ACC112 (cell line): ENCODE measurements around the gene YBX3.
A peak's percentile ranks its signal among the peaks of the same experiment; 100 is the strongest.
"Not testable (repeated sequence)": the region's sequence is repeated elsewhere in the genome, so short reads cannot be mapped to it uniquely, and the experiment has no call there.

Experiments used
- H2AFZ ChIP-seq: fragments of 200-600 bp; sonication (generic); one replicate; pipeline ENCODE4 v1.6.0; 2017; ENCODE audit warnings: antibody characterized with exemption, low read length; ENCODE audit not compliant: unreplicated experiment
- H3K27ac ChIP-seq: fragments of 200-600 bp; sonication (generic); 2 replicates; pipeline ENCODE4 v1.5.1; 2014; ENCODE audit warnings: low read depth, mild to moderate bottlenecking, antibody characterized with exemption, low read length, moderate library complexity
- H3K27me3 ChIP-seq: fragments of 200-600 bp; sonication (generic); 2 replicates; pipeline ENCODE4 v1.6.1; 2014; ENCODE audit warnings: mild to moderate bottlenecking, antibody characterized with exemption, low read length, moderate library complexity, mixed read lengths; ENCODE audit not compliant: insufficient read depth
- H3K36me3 ChIP-seq: fragments of 200-600 bp; sonication (generic); 2 replicates; pipeline ENCODE4 v1.6.1; 2016; ENCODE audit warnings: mild to moderate bottlenecking, antibody characterized with exemption, low read length, moderate library complexity, mixed read lengths; ENCODE audit not compliant: insufficient read depth
- H3K4me1 ChIP-seq: fragments of 200-600 bp; sonication (generic); one replicate; pipeline ENCODE4 v1.6.1; 2016; ENCODE audit warnings: low read length, mixed read lengths; ENCODE audit not compliant: insufficient read depth, unreplicated experiment, control insufficient read depth
- H3K4me3 ChIP-seq: fragments of 200-600 bp; sonication (generic); 2 replicates; pipeline ENCODE4 v1.5.1; 2014; ENCODE audit warnings: mild to moderate bottlenecking, low read depth, low read length
- H3K79me2 ChIP-seq: fragments of 200-600 bp; sonication (generic); one replicate; pipeline ENCODE4 v1.6.0; 2016; ENCODE audit warnings: low read length; ENCODE audit not compliant: control insufficient read depth, unreplicated experiment, insufficient read depth

Gene YBX3

GRCh38 chr12:10722905-10723746, at the start of gene YBX3:
YBX3 (minus strand) TSS chr12:10723323; CDS start chr12:10723111, 212 bp downstream.
- peak within 1 kb of the TSS; percentile 89 for H3K4me3 ChIP-seq
- H3K27ac ChIP-seq, result peak within 1 kb of the TSS; percentile 99
- peaks cover 8% of the 10 kb centered on the region; the same call in 1 of the 2 replicates for H3K36me3 ChIP-seq
- no peaks in the 10 kb centered on the region for H3K27me3 ChIP-seq
- peak within 1 kb of the TSS; percentile 19 for H2AFZ ChIP-seq
- H3K79me2 ChIP-seq, result peaks cover 46% of the 10 kb centered on the region
- H3K4me1 ChIP-seq, result peaks cover 39% of the 10 kb centered on the region

- no peak overlapping the region for H3K4me3 ChIP-seq
- no peaks in the 10 kb centered on the region for H3K79me2 ChIP-seq
- H2AFZ ChIP-seq, result no peak overlapping the region
- H3K36me3 ChIP-seq, result no peaks in the 10 kb centered on the region
- H3K27ac ChIP-seq, result no peak overlapping the region
- H3K4me1 ChIP-seq, result no peaks in the 10 kb centered on the region
- H3K27me3 ChIP-seq, result peaks cover 80% of the 10 kb centered on the region
These were observed 48.1 kb upstream of the YBX3 start for GRCh38 chr12:10771132-10771733.

- H3K79me2 ChIP-seq, result no peaks in the 10 kb centered on the region
- H3K27ac ChIP-seq, result no peak overlapping the region
- no peak overlapping the region for H2AFZ ChIP-seq
- no peaks in the 10 kb centered on the region for H3K4me1 ChIP-seq
- no peaks in the 10 kb centered on the region for H3K36me3 ChIP-seq
- peaks cover 46% of the 10 kb centered on the region for H3K27me3 ChIP-seq
- H3K4me3 ChIP-seq, result no peak overlapping the region
These were observed 36.5 kb upstream of the YBX3 start for GRCh38 chr12:10759657-10760056.

- Histone ChIP-seq H3K4me1 (no peaks in the 10 kb centered on the region), H3K4me3 (no peak overlapping the region), H2AFZ (no peak overlapping the region), H3K27me3 (peaks cover 27% of the 10 kb centered on the region), H3K27ac (no peak overlapping the region), H3K79me2 (no peaks in the 10 kb centered on the region), H3K36me3 (no peaks in the 10 kb centered on the region)
These were observed 33.1 kb upstream of the YBX3 start for GRCh38 chr12:10756194-10756593.

- Histone ChIP-seq H3K27me3 (peaks cover 10% of the 10 kb centered on the region), H3K36me3 (no peaks in the 10 kb centered on the region), H3K79me2 (no peaks in the 10 kb centered on the region), H2AFZ (no peak overlapping the region), H3K4me1 (peaks cover 5% of the 10 kb centered on the region), H3K27ac (no peak overlapping the region), H3K4me3 (no peak overlapping the region)
These were observed 29.9 kb upstream of the YBX3 start for GRCh38 chr12:10753059-10753458.

- Histone ChIP-seq H3K4me3 (peak overlapping the region; percentile 6; the same call in 1 of the 2 replicates), H3K27ac (no peak overlapping the region), H3K36me3 (no peaks in the 10 kb centered on the region), H3K27me3 (peaks cover 3% of the 10 kb centered on the region; the same call in 1 of the 2 replicates), H3K4me1 (peaks cover 5% of the 10 kb centered on the region), H2AFZ (no peak overlapping the region), H3K79me2 (no peaks in the 10 kb centered on the region)
These were observed 27.2 kb upstream of the YBX3 start for GRCh38 chr12:10750385-10750727.

GRCh38 chr12:10749700-10750384, 26.7 kb upstream of the YBX3 start:
- Histone ChIP-seq H2AFZ (peak overlapping the region; percentile 64), H3K4me1 (peaks cover 5% of the 10 kb centered on the region)

GRCh38 chr12:10747730-10748129, 24.6 kb upstream of the YBX3 start:
- H2AFZ ChIP-seq, result no peak overlapping the region
- no peaks in the 10 kb centered on the region for H3K36me3 ChIP-seq
- H3K4me3 ChIP-seq, result no peak overlapping the region
- H3K27ac ChIP-seq, result no peak overlapping the region
- H3K27me3 ChIP-seq, result peaks cover 8% of the 10 kb centered on the region
- peaks cover 5% of the 10 kb centered on the region for H3K4me1 ChIP-seq
- H3K79me2 ChIP-seq, result no peaks in the 10 kb centered on the region

More at GRCh38 chr12:10749700-10750384, 26.7 kb upstream of the YBX3 start:
- Histone ChIP-seq H3K27ac (peak overlapping the region; percentile 53; the same call in 1 of the 2 replicates), H3K4me3 (peak overlapping the region; percentile 64), H3K79me2 (no peaks in the 10 kb centered on the region), H3K36me3 (no peaks in the 10 kb centered on the region), H3K27me3 (peaks cover 3% of the 10 kb centered on the region; the same call in 1 of the 2 replicates)

GRCh38 chr12:10743420-10743819, 20.3 kb upstream of the YBX3 start:
- not testable (repeated sequence) for H2AFZ ChIP-seq

GRCh38 chr12:10741845-10742244, 18.7 kb upstream of the YBX3 start:
- no peak overlapping the region for H2AFZ ChIP-seq
- H3K79me2 ChIP-seq, result no peaks in the 10 kb centered on the region
- H3K4me3 ChIP-seq, result no peak overlapping the region
- H3K36me3 ChIP-seq, result no peaks in the 10 kb centered on the region
- no peak overlapping the region for H3K27ac ChIP-seq
- peaks cover 14% of the 10 kb centered on the region for H3K27me3 ChIP-seq
- no peaks in the 10 kb centered on the region for H3K4me1 ChIP-seq

More at GRCh38 chr12:10743420-10743819, 20.3 kb upstream of the YBX3 start:
- H3K4me1 ChIP-seq, H3K4me3 ChIP-seq, H3K27ac ChIP-seq, H3K79me2 ChIP-seq, H3K36me3 ChIP-seq: not testable (repeated sequence)
- H3K27me3 ChIP-seq, result peaks cover 14% of the 10 kb centered on the region
